Endothelial cell of umbilical vein (primary cell): Measurements from ENCODE around the gene RTEL1.

ENCODE experiments used
- CTCF ChIP-seq, 2 donors: IDR thresholded peaks; 1 replicate in 1 of 2; 2 replicates in 1 of 2; pipeline ENCODE4 v1.5.1; 2011; ENCODE audit warnings: low read length in 2 of 2, mild to moderate bottlenecking in 2 of 2, moderate library complexity in 2 of 2, control low read depth in 1 of 2, inconsistent platforms in 1 of 2, low read depth in 1 of 2; ENCODE audit not compliant: insufficient read depth in 1 of 2; ENCODE audit errors: extremely low read depth in 1 of 2
- EZH2 ChIP-seq: IDR thresholded peaks from 2 replicates; pipeline ENCODE4 v1.6.1; 2012; ENCODE audit warnings: borderline replicate concordance, low read depth, mild to moderate bottlenecking, moderate library complexity, low read length, inconsistent platforms; ENCODE audit not compliant: severe bottlenecking
- GATA2 ChIP-seq: IDR thresholded peaks from 2 replicates; pipeline ENCODE4 v1.7.0; 2011; ENCODE audit warnings: low read depth, mild to moderate bottlenecking, moderate library complexity, mixed read lengths, low read length; ENCODE audit not compliant: insufficient read length, insufficient read depth
- MAX ChIP-seq: IDR thresholded peaks from 2 replicates; pipeline ENCODE4 v1.6.1; 2011; ENCODE audit not compliant: insufficient read depth, insufficient read length
- MYC ChIP-seq: IDR thresholded peaks from one replicate; pipeline ENCODE4 v1.6.1; 2011; ENCODE audit warnings: mild to moderate bottlenecking, low read depth, low read length
- POLR2A ChIP-seq: IDR thresholded peaks from 2 replicates; pipeline ENCODE4 v1.6.1; 2012; ENCODE audit warnings: low read depth, mild to moderate bottlenecking, control low read depth, low read length
- POLR2AphosphoS5 ChIP-seq: IDR thresholded peaks from 2 replicates; pipeline ENCODE4 v1.6.1; 2012; ENCODE audit warnings: low read depth, mild to moderate bottlenecking, control low read depth, low read length, moderate library complexity; ENCODE audit not compliant: insufficient read depth

GRCh38 chr20:63639093-63639975 is 18.8 kb upstream of the RTEL1 start:
- TF ChIP-seq POLR2A (no peak), CTCF (IDR thresholded peaks at IDR 0.05; ENCODE audit: extremely low read depth in 1 of 2, insufficient read depth in 1 of 2, low read depth in 1 of 2, low read length in 2 of 2) (no peak), MAX (no peak), EZH2 (no peak), MYC (no peak), POLR2AphosphoS5 (no peak), GATA2 (no peak)
